HepG2 (cell line): ENCODE measurements around the gene CTU2. TPM values are rescaled to one million over a fixed set of nuclear protein-coding genes. Genes with fewer than 3 reads are reported as not detected.

Experiments
- FIP1L1 ChIP-seq: fragments of 200-400 bp; formaldehyde crosslinking; IDR thresholded peaks from 2 replicates; pipeline ENCODE4 v1.6.1; 2018; ENCODE audit warnings: low read depth, mild to moderate bottlenecking, low read length, moderate library complexity, borderline replicate concordance; ENCODE audit not compliant: insufficient read depth
- KDM2A ChIP-seq: sonication (generic); formaldehyde crosslinking; IDR thresholded peaks from 2 replicates; pipeline ENCODE4 v1.4.0; 2020; ENCODE audit warnings: low read depth, missing genetic modification reagents, borderline replicate concordance
- KLF15 ChIP-seq: sonication (generic); formaldehyde crosslinking; IDR thresholded peaks from 2 replicates; pipeline ENCODE4 v1.8.1; 2023; ENCODE audit warnings: borderline replicate concordance, mild to moderate bottlenecking, inconsistent platforms, missing genetic modification reagents, mixed read lengths
- MAF1 ChIP-seq: sonication (generic); formaldehyde crosslinking; IDR thresholded peaks from 2 replicates; pipeline ENCODE4 v1.5.0; 2020; ENCODE audit warnings: missing genetic modification reagents, borderline replicate concordance
- MIXL1 ChIP-seq: IDR thresholded peaks from 2 replicates; pipeline ENCODE4 v1.6.1; 2016
- MTF1 ChIP-seq: sonication (generic); formaldehyde crosslinking; IDR thresholded peaks from 2 replicates; pipeline ENCODE4 v1.5.0; 2020; ENCODE audit warnings: missing genetic modification reagents
- PHF20 ChIP-seq: sonication (generic); formaldehyde crosslinking; IDR thresholded peaks from 2 replicates; pipeline ENCODE4 v1.5.0; 2020; ENCODE audit warnings: mild to moderate bottlenecking, missing genetic modification reagents
- SATB2 ChIP-seq: sonication (generic); formaldehyde crosslinking; IDR thresholded peaks from 2 replicates; pipeline ENCODE4 v1.5.0; 2020; ENCODE audit warnings: missing genetic modification reagents
- YY1 ChIP-seq: IDR thresholded peaks from 2 replicates; pipeline ENCODE4 v1.6.1; 2011; ENCODE audit warnings: low read length, low read depth, moderate library complexity, mild to moderate bottlenecking; ENCODE audit not compliant: insufficient read depth, insufficient replicate concordance
- ZC3H13 ChIP-seq: sonication (generic); formaldehyde crosslinking; IDR thresholded peaks from 2 replicates; pipeline ENCODE4 v1.8.1; 2023; ENCODE audit warnings: mild to moderate bottlenecking, missing genetic modification reagents, moderate library complexity
- ZFY ChIP-seq: sonication (generic); formaldehyde crosslinking; IDR thresholded peaks from 2 replicates; pipeline ENCODE4 v1.4.0; 2020; ENCODE audit warnings: missing genetic modification reagents
- ZNF124 ChIP-seq: sonication (generic); formaldehyde crosslinking; IDR thresholded peaks from 2 replicates; pipeline ENCODE4 v1.4.0; 2020; ENCODE audit warnings: missing genetic modification reagents
- ZNF224 ChIP-seq: sonication (generic); formaldehyde crosslinking; IDR thresholded peaks from 2 replicates; pipeline ENCODE4 v1.5.0; 2020; ENCODE audit warnings: mild to moderate bottlenecking, missing genetic modification reagents
- ZNF777 ChIP-seq: sonication (generic); formaldehyde crosslinking; IDR thresholded peaks from 2 replicates; pipeline ENCODE4 v1.4.0; 2020; ENCODE audit warnings: missing genetic modification reagents
- ZNF788 ChIP-seq: sonication (generic); formaldehyde crosslinking; IDR thresholded peaks from 2 replicates; pipeline ENCODE4 v1.5.0; 2020; ENCODE audit warnings: mild to moderate bottlenecking, missing genetic modification reagents, borderline replicate concordance
- ZSCAN29 ChIP-seq: sonication (generic); formaldehyde crosslinking; conservative IDR thresholded peaks from 2 replicates; pipeline ENCODE4 v1.4.0; 2020; ENCODE audit warnings: mild to moderate bottlenecking, missing genetic modification reagents
- polyA plus RNA-seq, 8 experiments: library from polyadenylated mRNA; depleted of rRNA in 3 of 8; stranded (reverse) in 7 of 8; unstranded in 1 of 8; fragments of >200 nt; fragmentation: Illumina TruSeq in 4 of 8; extraction: Trizol in 4 of 8; gene quantifications; 2 replicates each; pipeline versions ENCODE4 v1.2.1 to v1.2.3, GENCODE V29; 2011 to 2016; ENCODE audit warnings: low read depth in 4 of 8, missing spikeins in 1 of 8, mixed read lengths in 1 of 8; ENCODE audit not compliant: insufficient read depth in 1 of 8
- total RNA-seq, 5 experiments: library from RNA; depleted of rRNA; stranded (reverse); fragments of >200 nt; fragmentation: Illumina TruSeq; extraction: Trizol; gene quantifications; 2 replicates each; pipeline ENCODE4 v1.2.3, GENCODE V29; 2016; ENCODE audit warnings: low read depth in 1 of 5
- TF ChIP-seq, protein P1 (sequence below): sonication (generic); formaldehyde crosslinking; IDR thresholded peaks from 2 replicates; pipeline ENCODE4 v1.9.0; 2021; ENCODE audit warnings: missing genetic modification reagents, mild to moderate bottlenecking, borderline replicate concordance
- TF ChIP-seq, protein P2 (sequence below): sonication (generic); formaldehyde crosslinking; IDR thresholded peaks from 2 replicates; pipeline ENCODE4 v1.5.0; 2020; ENCODE audit warnings: missing genetic modification reagents
- TF ChIP-seq, protein P3 (sequence below): sonication (generic); formaldehyde crosslinking; IDR thresholded peaks from 2 replicates; pipeline ENCODE4 v1.9.0; 2022; ENCODE audit warnings: low read depth, missing genetic modification reagents
- TF ChIP-seq, protein P4 (sequence below): sonication (generic); formaldehyde crosslinking; IDR thresholded peaks from 2 replicates; pipeline ENCODE4 v1.4.0; 2020; ENCODE audit warnings: missing genetic modification reagents
- TF ChIP-seq, protein P5 (sequence below): sonication (generic); formaldehyde crosslinking; IDR thresholded peaks from 2 replicates; pipeline ENCODE4 v1.5.0; 2020; ENCODE audit warnings: missing genetic modification reagents

The CTU2 gene
- total and polyA plus RNA-seq, 2 of the 13 experiments (the other 11 are each of a cell fraction or from before 2014, with no cell fraction given) = 13.3 to 21.9 TPM

DNA sequence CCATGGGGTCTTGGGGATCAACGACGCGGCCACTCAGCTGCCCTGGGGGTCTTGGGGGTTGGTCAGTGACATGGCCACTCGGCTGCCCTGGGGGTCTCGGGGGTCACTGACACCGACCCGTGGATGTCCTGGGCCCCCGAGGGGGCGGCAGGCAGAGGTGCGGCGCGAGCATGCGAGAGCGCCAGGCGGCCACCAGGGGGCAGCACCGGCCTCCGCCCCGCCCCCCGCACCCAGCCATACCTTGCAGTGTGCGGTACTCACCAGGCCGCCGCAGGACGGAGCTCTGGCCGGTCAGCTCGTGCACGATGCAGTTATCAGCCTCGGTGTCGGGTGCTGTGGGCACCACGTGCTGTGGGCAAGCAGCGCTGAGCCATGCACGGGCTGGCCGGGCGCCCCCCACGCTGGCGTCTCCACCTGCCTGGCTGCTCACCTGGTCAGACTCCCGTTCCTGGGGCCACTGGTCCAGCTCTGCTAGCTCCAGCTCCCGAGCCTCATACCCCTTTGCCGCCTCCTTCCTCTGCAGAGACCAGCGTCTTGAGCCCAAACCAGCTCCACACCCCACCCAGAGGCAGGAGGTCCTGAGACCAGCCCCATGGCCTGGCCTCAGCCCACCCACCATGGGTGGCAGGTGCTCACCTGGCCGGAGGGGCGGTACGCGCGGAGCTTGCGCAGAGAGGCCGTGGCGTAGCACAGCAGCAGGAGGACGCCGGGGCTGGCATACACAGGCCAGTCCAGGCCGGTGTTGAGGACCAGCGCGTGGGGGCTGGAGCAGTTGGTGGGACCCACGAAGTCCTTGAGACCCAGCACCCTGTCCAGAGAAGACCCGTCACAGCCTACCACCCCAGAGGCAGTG is 31.2 kb downstream of the CTU2 start (continued):
- TF ChIP-seq ZNF124 = no peak
- TF ChIP-seq, protein P1, sequence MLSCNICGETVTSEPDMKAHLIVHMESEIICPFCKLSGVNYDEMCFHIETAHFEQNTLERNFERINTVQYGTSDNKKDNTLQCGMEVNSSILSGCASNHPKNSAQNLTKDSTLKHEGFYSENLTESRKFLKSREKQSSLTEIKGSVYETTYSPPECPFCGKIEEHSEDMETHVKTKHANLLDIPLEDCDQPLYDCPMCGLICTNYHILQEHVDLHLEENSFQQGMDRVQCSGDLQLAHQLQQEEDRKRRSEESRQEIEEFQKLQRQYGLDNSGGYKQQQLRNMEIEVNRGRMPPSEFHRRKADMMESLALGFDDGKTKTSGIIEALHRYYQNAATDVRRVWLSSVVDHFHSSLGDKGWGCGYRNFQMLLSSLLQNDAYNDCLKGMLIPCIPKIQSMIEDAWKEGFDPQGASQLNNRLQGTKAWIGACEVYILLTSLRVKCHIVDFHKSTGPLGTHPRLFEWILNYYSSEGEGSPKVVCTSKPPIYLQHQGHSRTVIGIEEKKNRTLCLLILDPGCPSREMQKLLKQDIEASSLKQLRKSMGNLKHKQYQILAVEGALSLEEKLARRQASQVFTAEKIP = no peak
- TF ChIP-seq, protein P2, sequence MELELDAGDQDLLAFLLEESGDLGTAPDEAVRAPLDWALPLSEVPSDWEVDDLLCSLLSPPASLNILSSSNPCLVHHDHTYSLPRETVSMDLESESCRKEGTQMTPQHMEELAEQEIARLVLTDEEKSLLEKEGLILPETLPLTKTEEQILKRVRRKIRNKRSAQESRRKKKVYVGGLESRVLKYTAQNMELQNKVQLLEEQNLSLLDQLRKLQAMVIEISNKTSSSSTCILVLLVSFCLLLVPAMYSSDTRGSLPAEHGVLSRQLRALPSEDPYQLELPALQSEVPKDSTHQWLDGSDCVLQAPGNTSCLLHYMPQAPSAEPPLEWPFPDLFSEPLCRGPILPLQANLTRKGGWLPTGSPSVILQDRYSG = no peak
- no peak for TF ChIP-seq MIXL1 (CRISPR knock-in tag)
- TF ChIP-seq PHF20 (CRISPR knock-in tag) = no peak
- TF ChIP-seq, protein P3, sequence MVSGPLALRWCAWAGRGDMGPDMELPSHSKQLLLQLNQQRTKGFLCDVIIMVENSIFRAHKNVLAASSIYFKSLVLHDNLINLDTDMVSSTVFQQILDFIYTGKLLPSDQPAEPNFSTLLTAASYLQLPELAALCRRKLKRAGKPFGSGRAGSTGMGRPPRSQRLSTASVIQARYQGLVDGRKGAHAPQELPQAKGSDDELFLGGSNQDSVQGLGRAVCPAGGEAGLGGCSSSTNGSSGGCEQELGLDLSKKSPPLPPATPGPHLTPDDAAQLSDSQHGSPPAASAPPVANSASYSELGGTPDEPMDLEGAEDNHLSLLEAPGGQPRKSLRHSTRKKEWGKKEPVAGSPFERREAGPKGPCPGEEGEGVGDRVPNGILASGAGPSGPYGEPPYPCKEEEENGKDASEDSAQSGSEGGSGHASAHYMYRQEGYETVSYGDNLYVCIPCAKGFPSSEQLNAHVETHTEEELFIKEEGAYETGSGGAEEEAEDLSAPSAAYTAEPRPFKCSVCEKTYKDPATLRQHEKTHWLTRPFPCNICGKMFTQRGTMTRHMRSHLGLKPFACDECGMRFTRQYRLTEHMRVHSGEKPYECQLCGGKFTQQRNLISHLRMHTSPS (CRISPR knock-in tag) = peak; percentile 35; the same call in 1 of the 2 replicates
- peak; percentile 70 for TF ChIP-seq ZNF777 (CRISPR knock-in tag)
- peak; percentile 42; the same call in 1 of the 2 replicates for TF ChIP-seq ZFY (CRISPR knock-in tag)
- no peak for TF ChIP-seq ZNF224 (CRISPR knock-in tag)
- TF ChIP-seq, protein P4, sequence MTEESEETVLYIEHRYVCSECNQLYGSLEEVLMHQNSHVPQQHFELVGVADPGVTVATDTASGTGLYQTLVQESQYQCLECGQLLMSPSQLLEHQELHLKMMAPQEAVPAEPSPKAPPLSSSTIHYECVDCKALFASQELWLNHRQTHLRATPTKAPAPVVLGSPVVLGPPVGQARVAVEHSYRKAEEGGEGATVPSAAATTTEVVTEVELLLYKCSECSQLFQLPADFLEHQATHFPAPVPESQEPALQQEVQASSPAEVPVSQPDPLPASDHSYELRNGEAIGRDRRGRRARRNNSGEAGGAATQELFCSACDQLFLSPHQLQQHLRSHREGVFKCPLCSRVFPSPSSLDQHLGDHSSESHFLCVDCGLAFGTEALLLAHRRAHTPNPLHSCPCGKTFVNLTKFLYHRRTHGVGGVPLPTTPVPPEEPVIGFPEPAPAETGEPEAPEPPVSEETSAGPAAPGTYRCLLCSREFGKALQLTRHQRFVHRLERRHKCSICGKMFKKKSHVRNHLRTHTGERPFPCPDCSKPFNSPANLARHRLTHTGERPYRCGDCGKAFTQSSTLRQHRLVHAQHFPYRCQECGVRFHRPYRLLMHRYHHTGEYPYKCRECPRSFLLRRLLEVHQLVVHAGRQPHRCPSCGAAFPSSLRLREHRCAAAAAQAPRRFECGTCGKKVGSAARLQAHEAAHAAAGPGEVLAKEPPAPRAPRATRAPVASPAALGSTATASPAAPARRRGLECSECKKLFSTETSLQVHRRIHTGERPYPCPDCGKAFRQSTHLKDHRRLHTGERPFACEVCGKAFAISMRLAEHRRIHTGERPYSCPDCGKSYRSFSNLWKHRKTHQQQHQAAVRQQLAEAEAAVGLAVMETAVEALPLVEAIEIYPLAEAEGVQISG = peak; percentile 44; the same call in 1 of the 2 replicates
- TF ChIP-seq ZNF788 (CRISPR knock-in tag) = peak; percentile 67; the same call in 1 of the 2 replicates
- no peak for TF ChIP-seq MTF1 (CRISPR knock-in tag)
- TF ChIP-seq ZC3H13 = peak; percentile 56; the same call in 1 of the 2 replicates
- TF ChIP-seq MAF1 (CRISPR knock-in tag) = 0 out of 2 replicates have a peak, but pooled peaks have one; percentile 45
- TF ChIP-seq SATB2 = no peak
- peak; percentile 90 for TF ChIP-seq KDM2A (CRISPR knock-in tag)
- TF ChIP-seq YY1 = peak; percentile 74
- no peak for TF ChIP-seq FIP1L1
- TF ChIP-seq, protein P5, sequence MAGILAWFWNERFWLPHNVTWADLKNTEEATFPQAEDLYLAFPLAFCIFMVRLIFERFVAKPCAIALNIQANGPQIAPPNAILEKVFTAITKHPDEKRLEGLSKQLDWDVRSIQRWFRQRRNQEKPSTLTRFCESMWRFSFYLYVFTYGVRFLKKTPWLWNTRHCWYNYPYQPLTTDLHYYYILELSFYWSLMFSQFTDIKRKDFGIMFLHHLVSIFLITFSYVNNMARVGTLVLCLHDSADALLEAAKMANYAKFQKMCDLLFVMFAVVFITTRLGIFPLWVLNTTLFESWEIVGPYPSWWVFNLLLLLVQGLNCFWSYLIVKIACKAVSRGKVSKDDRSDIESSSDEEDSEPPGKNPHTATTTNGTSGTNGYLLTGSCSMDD (CRISPR knock-in tag) = no peak
- TF ChIP-seq KLF15 (CRISPR knock-in tag) = peak; percentile 33; the same call in 1 of the 2 replicates
- TF ChIP-seq ZSCAN29 (CRISPR knock-in tag) = 0 out of 2 replicates have a peak, but pooled peaks have one; percentile 27
